ENCODE results near the gene DNAJC17.

DNA sequence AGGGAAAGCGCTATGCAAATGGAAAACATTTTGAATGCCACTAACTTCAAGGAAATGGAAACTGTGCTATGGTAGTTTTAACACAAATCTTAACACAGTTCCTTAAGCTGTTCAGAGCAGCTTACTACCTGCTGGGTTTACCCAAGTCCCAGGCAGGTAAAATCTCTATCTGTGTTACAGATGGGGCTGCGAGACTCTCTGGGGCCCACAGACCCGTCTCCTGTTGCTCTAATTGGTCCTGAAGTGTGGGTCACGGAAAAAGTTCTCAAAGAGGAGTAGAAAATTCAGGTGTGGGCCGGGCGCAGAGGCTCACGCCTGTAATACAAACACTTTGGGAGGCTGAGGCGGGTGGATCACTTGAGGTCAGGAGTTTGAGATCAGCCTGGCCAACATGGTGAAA, 17.3 kb downstream of the DNAJC17 start:
- TF ChIP-seq, protein P1, sequence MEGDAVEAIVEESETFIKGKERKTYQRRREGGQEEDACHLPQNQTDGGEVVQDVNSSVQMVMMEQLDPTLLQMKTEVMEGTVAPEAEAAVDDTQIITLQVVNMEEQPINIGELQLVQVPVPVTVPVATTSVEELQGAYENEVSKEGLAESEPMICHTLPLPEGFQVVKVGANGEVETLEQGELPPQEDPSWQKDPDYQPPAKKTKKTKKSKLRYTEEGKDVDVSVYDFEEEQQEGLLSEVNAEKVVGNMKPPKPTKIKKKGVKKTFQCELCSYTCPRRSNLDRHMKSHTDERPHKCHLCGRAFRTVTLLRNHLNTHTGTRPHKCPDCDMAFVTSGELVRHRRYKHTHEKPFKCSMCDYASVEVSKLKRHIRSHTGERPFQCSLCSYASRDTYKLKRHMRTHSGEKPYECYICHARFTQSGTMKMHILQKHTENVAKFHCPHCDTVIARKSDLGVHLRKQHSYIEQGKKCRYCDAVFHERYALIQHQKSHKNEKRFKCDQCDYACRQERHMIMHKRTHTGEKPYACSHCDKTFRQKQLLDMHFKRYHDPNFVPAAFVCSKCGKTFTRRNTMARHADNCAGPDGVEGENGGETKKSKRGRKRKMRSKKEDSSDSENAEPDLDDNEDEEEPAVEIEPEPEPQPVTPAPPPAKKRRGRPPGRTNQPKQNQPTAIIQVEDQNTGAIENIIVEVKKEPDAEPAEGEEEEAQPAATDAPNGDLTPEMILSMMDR (IDR thresholded peaks at IDR 0.05) = no peak
- TF ChIP-seq POLR2A (IDR thresholded peaks at IDR 0.05) = no peak
